Left lung (tissue), 10 donors: ENCODE data around the gene VAV3. TPM values are rescaled to one million over a fixed set of nuclear protein-coding genes. Genes with fewer than 3 reads are reported as not detected.

Experiments
- ATAC-seq: fragments of 200-7000 bp; cut with Tn5 transposase; one replicate; pipeline ENCODE4 v1.9.1; 2020; ENCODE audit warnings: moderate library complexity
- DNase-seq, 4 donors: peaks; one replicate each; pipeline ENCODE4 v3.0.0-alpha.2; 2013 to 2020
- H3K27ac ChIP-seq, 2 donors: fragments of 200-600 bp; sonication (generic) in 1 of 2; one replicate each; pipeline versions ENCODE4 v1.5.0 to v1.8.0; 2020 to 2021
- H3K27me3 ChIP-seq, 2 donors: fragments of 200-600 bp; sonication (generic) in 1 of 2; one replicate each; pipeline versions ENCODE4 v1.5.0 to v1.8.0; 2020 to 2021
- H3K36me3 ChIP-seq, 2 donors: fragments of 200-600 bp; sonication (generic) in 1 of 2; one replicate each; pipeline versions ENCODE4 v1.5.0 to v1.8.0; 2020 to 2021
- H3K4me1 ChIP-seq, 2 donors: fragments of 200-600 bp; one replicate each; pipeline ENCODE4 v1.8.0; 2021
- H3K4me3 ChIP-seq, 2 donors: fragments of 200-600 bp; sonication (generic) in 1 of 2; one replicate each; pipeline versions ENCODE4 v1.5.0 to v1.8.0; 2020 to 2021; ENCODE audit warnings: mild to moderate bottlenecking in 1 of 2
- H3K9me3 ChIP-seq, 2 donors: fragments of 200-600 bp; sonication (generic) in 1 of 2; one replicate each; pipeline versions ENCODE4 v1.5.0 to v1.8.0; 2020 to 2021
- intact Hi-C, 2 donors: fragments of 100-400 bp; cut with DNase I; formaldehyde crosslinking; loops; one replicate each; pipeline versions ENCODE4 v1.11.2 to v1.14.2; 2022
- polyA plus RNA-seq, 6 donors: library from polyadenylated mRNA; unstranded; fragments of 120-200 nt; gene quantifications; one replicate each; pipeline ENCODE4 v1.2.1, GENCODE V29; 2013; ENCODE audit not compliant: insufficient read length in 6 of 6
- total RNA-seq, 2 donors: library from RNA; stranded (reverse); fragmentation: NEBNext Ultra II Directional; extraction: Animal tissue kit (Norgen Biotek cat#: 25700); gene quantifications; one replicate each; pipeline ENCODE4 v1.2.1, GENCODE V29; 2021
- TF ChIP-seq, protein P1 (sequence below), 2 donors: fragments of 200-600 bp; sonication (generic) in 1 of 2; IDR thresholded peaks; one replicate each; pipeline versions ENCODE4 v1.5.0 to v1.8.0; 2021; ENCODE audit warnings: antibody characterized with exemption in 2 of 2
- donor health status: DM: no; HTN: yes; CAD: no.
- donor health status: DM: no; HTN: no; CAD: no.

Gene VAV3
- total and polyA plus RNA-seq, 8 donors = 5.3 to 14.5 (median 7.2) TPM

DNA sequence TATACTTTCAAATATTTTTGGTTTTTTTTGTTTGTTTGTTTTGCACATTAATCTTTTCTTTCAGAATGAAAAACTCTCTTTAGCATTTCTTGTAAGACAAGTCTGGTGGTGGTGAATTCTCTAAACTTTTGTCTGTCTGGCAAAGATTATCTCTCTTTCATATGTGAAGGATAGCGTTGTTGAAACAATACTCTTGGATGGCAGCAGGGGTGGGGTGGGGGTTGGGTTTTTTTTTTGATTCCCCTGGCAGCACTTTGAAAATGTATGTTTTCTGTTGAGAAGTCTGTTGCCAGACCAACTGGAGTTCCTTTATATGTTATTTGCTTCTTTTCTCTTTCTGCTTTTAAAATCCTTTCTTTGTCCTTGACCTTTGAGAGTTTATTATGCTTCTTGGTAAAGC, 160.2 kb downstream of the VAV3 start:
- Histone ChIP-seq H3K27me3 (no peaks in the 10 kb centered on the region), H3K36me3 (no peaks in the 10 kb centered on the region), H3K4me1 (peaks cover 0 to 15% of the 10 kb centered on the region in 2 donors), H3K4me3 (no peak overlapping the region), H3K9me3 (peaks cover 0 to 3% of the 10 kb centered on the region in 2 donors), H3K27ac (no peak overlapping the region)
- intact Hi-C loops = no loop called here
- TF ChIP-seq, protein P1, sequence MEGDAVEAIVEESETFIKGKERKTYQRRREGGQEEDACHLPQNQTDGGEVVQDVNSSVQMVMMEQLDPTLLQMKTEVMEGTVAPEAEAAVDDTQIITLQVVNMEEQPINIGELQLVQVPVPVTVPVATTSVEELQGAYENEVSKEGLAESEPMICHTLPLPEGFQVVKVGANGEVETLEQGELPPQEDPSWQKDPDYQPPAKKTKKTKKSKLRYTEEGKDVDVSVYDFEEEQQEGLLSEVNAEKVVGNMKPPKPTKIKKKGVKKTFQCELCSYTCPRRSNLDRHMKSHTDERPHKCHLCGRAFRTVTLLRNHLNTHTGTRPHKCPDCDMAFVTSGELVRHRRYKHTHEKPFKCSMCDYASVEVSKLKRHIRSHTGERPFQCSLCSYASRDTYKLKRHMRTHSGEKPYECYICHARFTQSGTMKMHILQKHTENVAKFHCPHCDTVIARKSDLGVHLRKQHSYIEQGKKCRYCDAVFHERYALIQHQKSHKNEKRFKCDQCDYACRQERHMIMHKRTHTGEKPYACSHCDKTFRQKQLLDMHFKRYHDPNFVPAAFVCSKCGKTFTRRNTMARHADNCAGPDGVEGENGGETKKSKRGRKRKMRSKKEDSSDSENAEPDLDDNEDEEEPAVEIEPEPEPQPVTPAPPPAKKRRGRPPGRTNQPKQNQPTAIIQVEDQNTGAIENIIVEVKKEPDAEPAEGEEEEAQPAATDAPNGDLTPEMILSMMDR (IDR thresholded peaks at IDR 0.05) = no peak
- DNase-seq (no peak), ATAC-seq (no peak)

DNA sequence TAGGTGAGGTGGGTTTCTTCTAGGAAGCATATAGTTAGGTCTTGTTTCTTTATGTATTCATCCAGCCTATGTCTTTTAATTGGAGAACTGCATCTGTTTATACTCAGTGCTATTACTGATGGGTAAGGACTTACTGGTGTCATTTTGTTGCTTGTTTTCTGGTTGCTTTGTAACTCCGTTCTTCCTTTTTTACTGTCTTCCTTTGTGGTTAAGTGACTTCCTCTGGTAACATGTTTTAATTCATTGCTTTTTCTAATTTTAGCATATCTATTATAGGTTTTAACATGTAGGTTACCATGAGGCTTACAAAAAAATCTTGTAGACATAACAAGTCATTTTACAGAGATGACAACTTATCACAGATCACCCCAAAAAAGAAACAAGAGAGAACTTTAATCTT, 160.8 kb downstream of the VAV3 start:
- intact Hi-C loops = no loop called here
- Histone ChIP-seq H3K4me3 (no peak overlapping the region), H3K9me3 (peaks cover 0 to 3% of the 10 kb centered on the region in 2 donors), H3K27me3 (no peaks in the 10 kb centered on the region), H3K4me1 (peaks cover 0 to 15% of the 10 kb centered on the region in 2 donors), H3K27ac (no peak overlapping the region), H3K36me3 (no peaks in the 10 kb centered on the region)
- TF ChIP-seq, protein P1 (IDR thresholded peaks at IDR 0.05) = no peak
- ATAC-seq = no peak
- no peak for DNase-seq

DNA sequence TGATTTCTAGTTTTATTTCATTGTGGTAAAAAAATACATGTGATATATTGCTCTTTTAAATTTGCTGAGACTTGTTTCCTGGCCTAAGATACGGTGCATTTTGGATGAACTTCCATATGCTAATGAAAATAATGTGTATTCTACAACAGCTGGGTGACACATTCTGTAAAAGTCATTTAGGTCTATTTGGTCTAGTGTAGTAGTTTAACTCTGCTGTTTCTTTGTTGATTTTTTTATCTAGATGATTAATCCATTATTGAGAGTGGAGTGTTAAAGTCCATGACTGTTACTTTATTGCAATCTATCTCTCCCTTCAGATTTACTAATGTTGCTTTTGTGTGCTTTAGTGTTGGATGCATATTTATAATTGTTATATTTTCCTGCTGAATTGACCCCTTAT, 161.4 kb downstream of the VAV3 start:
- peaks cover 0 to 15% of the 10 kb centered on the region in 2 donors for H3K4me1 ChIP-seq
- ATAC-seq (no peak), DNase-seq (no peak)
- no peak overlapping the region for H3K27ac ChIP-seq
- H3K36me3 ChIP-seq = no peaks in the 10 kb centered on the region
- TF ChIP-seq, protein P1 (IDR thresholded peaks at IDR 0.05) = no peak
- H3K9me3 ChIP-seq = peaks cover 0 to 3% of the 10 kb centered on the region in 2 donors
- intact Hi-C loops = no loop called here
- H3K4me3 ChIP-seq = no peak overlapping the region
- H3K27me3 ChIP-seq = no peaks in the 10 kb centered on the region

DNA sequence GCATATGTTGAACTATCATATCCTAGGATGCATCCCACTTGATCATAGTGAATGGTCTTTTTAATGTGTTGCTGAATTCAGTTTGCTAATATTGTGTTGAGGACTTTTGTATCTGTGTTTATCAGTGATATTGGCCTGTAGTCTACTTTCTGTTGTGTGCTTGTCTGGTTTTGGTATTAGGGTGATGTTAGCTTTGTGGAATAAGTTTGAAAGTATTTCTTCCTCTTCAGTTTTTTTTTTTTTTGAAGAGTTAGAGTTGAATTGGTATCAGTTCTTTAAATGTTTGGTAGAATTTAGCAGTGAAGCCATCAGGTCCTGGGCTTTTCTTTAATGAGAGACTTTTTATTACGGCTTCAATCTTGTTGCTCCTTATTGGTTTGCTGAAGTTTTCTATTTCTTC, 162.3 kb downstream of the VAV3 start:
- Histone ChIP-seq H3K4me3 (no peak overlapping the region), H3K36me3 (no peaks in the 10 kb centered on the region), H3K9me3 (peaks cover 0 to 3% of the 10 kb centered on the region in 2 donors), H3K27me3 (no peaks in the 10 kb centered on the region), H3K4me1 (peaks cover 0 to 15% of the 10 kb centered on the region in 2 donors), H3K27ac (no peak overlapping the region)
- intact Hi-C loops = no loop called here
- TF ChIP-seq, protein P1 (IDR thresholded peaks at IDR 0.05) = no peak
- DNase-seq = no peak
- no peak for ATAC-seq

DNA sequence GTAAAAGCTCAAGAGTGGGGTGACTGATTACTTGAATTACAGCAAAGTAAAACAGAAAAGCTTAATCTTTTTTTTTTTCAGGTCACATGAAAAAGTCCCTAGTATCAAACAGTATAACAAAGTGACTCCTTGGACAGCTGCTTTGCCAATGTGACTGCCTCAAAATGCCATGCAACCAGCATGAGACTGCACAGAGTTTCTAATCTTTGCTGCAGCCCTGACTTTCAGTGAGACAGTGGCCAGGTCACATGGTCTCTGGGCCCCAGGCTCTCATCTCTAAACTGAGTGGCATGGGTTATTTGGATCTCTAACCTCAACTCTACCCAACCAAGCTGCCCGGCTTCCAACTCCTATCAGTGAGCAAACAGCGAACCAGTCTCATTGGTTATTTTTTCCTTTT, 169.0 kb downstream of the VAV3 start:
- DNase-seq (no peak), ATAC-seq (no peak)
- H3K36me3 ChIP-seq = no peaks in the 10 kb centered on the region
- intact Hi-C loops = no loop called here
- no peak overlapping the region for H3K27ac ChIP-seq
- H3K4me1 ChIP-seq = no peaks in the 10 kb centered on the region
- H3K27me3 ChIP-seq = no peaks in the 10 kb centered on the region
- H3K9me3 ChIP-seq = no peaks in the 10 kb centered on the region
- H3K4me3 ChIP-seq = no peak overlapping the region
- TF ChIP-seq, protein P1 (IDR thresholded peaks at IDR 0.05) = no peak
